Measurements from ENCODE around the gene C6orf58.

Gene C6orf58

GRCh38 chr6:127576874-127577273 lies at the start of gene C6orf58:
Gene C6orf58, plus strand, starts transcription at chr6:127577174. Its CDS starts 12 bp downstream, at chr6:127577186.
- no peak for DNase-seq

- no peak for DNase-seq
Measured at GRCh38 chr6:127533011-127533410, 44.0 kb upstream of the C6orf58 start.

GRCh38 chr6:127533736-127534135 lies 43.2 kb upstream of the C6orf58 start:
- no peak for DNase-seq

- DNase-seq = no peak
Measured at GRCh38 chr6:127538750-127539264, 38.2 kb upstream of the C6orf58 start.

- no peak for DNase-seq
Measured at GRCh38 chr6:127539272-127539671, 37.7 kb upstream of the C6orf58 start.

GRCh38 chr6:127547215-127547614 lies 29.8 kb upstream of the C6orf58 start:
- no peak for DNase-seq

GRCh38 chr6:127547904-127548649 lies 28.9 kb upstream of the C6orf58 start:
- DNase-seq = no peak

- no peak for DNase-seq
Measured at GRCh38 chr6:127550403-127550802, 26.6 kb upstream of the C6orf58 start.

GRCh38 chr6:127554435-127555006 lies 22.5 kb upstream of the C6orf58 start:
- DNase-seq = no peak

- no peak for DNase-seq
Measured at GRCh38 chr6:127561660-127562059, 15.3 kb upstream of the C6orf58 start.

- no peak for DNase-seq
Measured at GRCh38 chr6:127564761-127565160, 12.2 kb upstream of the C6orf58 start.

- DNase-seq = no peak
Measured at GRCh38 chr6:127566119-127566518, 10.9 kb upstream of the C6orf58 start.

- no peak for DNase-seq
Measured at GRCh38 chr6:127566651-127567050, 10.3 kb upstream of the C6orf58 start.

GRCh38 chr6:127567476-127567875 lies 9.5 kb upstream of the C6orf58 start:
- DNase-seq = no peak

GRCh38 chr6:127570739-127571389 lies 6.1 kb upstream of the C6orf58 start:
- no peak for DNase-seq

- no peak for DNase-seq
Measured at GRCh38 chr6:127578900-127579299, 1.9 kb downstream of the C6orf58 start.

GRCh38 chr6:127581576-127581975 lies 4.6 kb downstream of the C6orf58 start:
- no peak for DNase-seq

- no peak for DNase-seq
Measured at GRCh38 chr6:127582777-127583462, 5.9 kb downstream of the C6orf58 start.

GRCh38 chr6:127585123-127585522 lies 8.1 kb downstream of the C6orf58 start:
- no peak for DNase-seq

- no peak for DNase-seq
Measured at GRCh38 chr6:127586372-127586771, 9.4 kb downstream of the C6orf58 start.

- no peak for DNase-seq
Measured at GRCh38 chr6:127587875-127588274, 10.9 kb downstream of the C6orf58 start.

GRCh38 chr6:127589135-127589534 lies 12.2 kb downstream of the C6orf58 start:
- no peak for DNase-seq

- no peak for DNase-seq
Measured at GRCh38 chr6:127590344-127590743, 13.4 kb downstream of the C6orf58 start.

Measured in right forelimb (tissue), 1 donor.